Fibroblast of skin of abdomen (primary cell): Measurements from ENCODE around the gene KANSL1.
"Not testable (repeated sequence)": the region's sequence is repeated elsewhere in the genome, so short reads cannot be mapped to it uniquely, and the experiment has no call there.

ENCODE experiments used
- DNase-seq: peaks from one replicate; pipeline ENCODE4 v3.0.0-alpha.2; 2013

The KANSL1 gene

GRCh38 chr17:46037722-46038255 lies 155.4 kb downstream of the KANSL1 start:
- DNase-seq, result no peak

GRCh38 chr17:46036491-46036890 lies 156.7 kb downstream of the KANSL1 start:
- no peak for DNase-seq

GRCh38 chr17:46035112-46035818 lies 158.0 kb downstream of the KANSL1 start:
- no peak for DNase-seq

GRCh38 chr17:46033392-46033791 lies 159.8 kb downstream of the KANSL1 start:
- no peak for DNase-seq

- DNase-seq, result no peak
Observed at GRCh38 chr17:46032909-46033308, 160.3 kb downstream of the KANSL1 start.

GRCh38 chr17:46031920-46032319 lies 161.3 kb downstream of the KANSL1 start:
- DNase-seq, result no peak

- DNase-seq, result no peak
Observed at GRCh38 chr17:46031440-46031839, 161.8 kb downstream of the KANSL1 start.

GRCh38 chr17:46030752-46031151 lies 162.5 kb downstream of the KANSL1 start:
- DNase-seq, result no peak

- no peak for DNase-seq
Observed at GRCh38 chr17:46029627-46030026, 163.6 kb downstream of the KANSL1 start.

- no peak for DNase-seq
Observed at GRCh38 chr17:46028981-46029565, 164.2 kb downstream of the KANSL1 start.

- DNase-seq, result no peak
Observed at GRCh38 chr17:46028374-46028773, 164.9 kb downstream of the KANSL1 start.

- DNase-seq, result no peak
Observed at GRCh38 chr17:46027976-46028325, 165.3 kb downstream of the KANSL1 start.

GRCh38 chr17:46027048-46027975 lies 165.9 kb downstream of the KANSL1 start:
- no peak for DNase-seq

- DNase-seq, result no peak
Observed at GRCh38 chr17:46026166-46027047, 166.8 kb downstream of the KANSL1 start.

GRCh38 chr17:46025510-46026165 lies 167.6 kb downstream of the KANSL1 start:
- DNase-seq, result no peak

- DNase-seq, result no peak
Observed at GRCh38 chr17:46025060-46025459, 168.2 kb downstream of the KANSL1 start.

- no peak for DNase-seq
Observed at GRCh38 chr17:46024590-46024989, 168.6 kb downstream of the KANSL1 start.

GRCh38 chr17:46023783-46024388 lies 169.3 kb downstream of the KANSL1 start:
- DNase-seq, result no peak

- DNase-seq, result not testable (repeated sequence)
Observed at GRCh38 chr17:46023366-46023765, 169.9 kb downstream of the KANSL1 start.

- DNase-seq, result no peak
Observed at GRCh38 chr17:46020998-46021397, 172.2 kb downstream of the KANSL1 start.
